T-helper 2 cell treated with Interferon-gamma antibody and Interleukin-4, amounts not matched to agents 100 ng/mL and 5 ng/mL, for 36 hours (primary cell): Measurements from ENCODE around the gene PEF1. TPM values are rescaled to one million over a fixed set of nuclear protein-coding genes. Genes with fewer than 3 reads are reported as not detected.

ENCODE experiments used
- intact Hi-C: fragments of 100-400 bp; cut with micrococcal nuclease; formaldehyde crosslinking; loops from one replicate; pipeline ENCODE4 v1.15.1; 2023
- total RNA-seq: library from RNA; stranded (reverse); gene quantifications from 2 replicates; pipeline ENCODE4 v1.2.3, GENCODE V29; 2022

The PEF1 gene
- total RNA-seq, 1 donor from 2014 or later = 47.9 TPM

GRCh38 chr1:31617218-31617915 lies 27.3 kb downstream of the PEF1 start, which contains the start of gene HCRTR1:
Gene HCRTR1, plus strand, starts transcription at chr1:31617689. Its CDS starts 1,504 bp downstream, at chr1:31619193.
- intact Hi-C loops = no loop called here

GRCh38 chr1:31615939-31616338 lies 28.7 kb downstream of the PEF1 start:
- intact Hi-C loops = no loop called here

GRCh38 chr1:31615414-31615813 lies 29.3 kb downstream of the PEF1 start:
- intact Hi-C loops = no loop called here

- intact Hi-C loops = no loop called here
These were observed 30.2 kb downstream of the PEF1 start for GRCh38 chr1:31614414-31615005.

GRCh38 chr1:31609514-31610118 lies 35.1 kb downstream of the PEF1 start:
- intact Hi-C loops = no loop called here

- intact Hi-C loops = no loop called here
These were observed 37.3 kb downstream of the PEF1 start for GRCh38 chr1:31607360-31607759.

- intact Hi-C loops = no loop called here
These were observed 38.7 kb downstream of the PEF1 start for GRCh38 chr1:31605908-31606427.

- intact Hi-C loops = no loop called here
These were observed 42.6 kb downstream of the PEF1 start for GRCh38 chr1:31602081-31602480.

GRCh38 chr1:31600641-31601040 lies 44.0 kb downstream of the PEF1 start:
- intact Hi-C loops = no loop called here

- intact Hi-C loops = no loop called here
These were observed 45.7 kb downstream of the PEF1 start for GRCh38 chr1:31598980-31599379.

- intact Hi-C loops = no loop called here
These were observed 48.0 kb downstream of the PEF1 start for GRCh38 chr1:31596737-31597097.

GRCh38 chr1:31595836-31596736 lies 48.6 kb downstream of the PEF1 start:
- intact Hi-C loops = no loop called here

- intact Hi-C loops = no loop called here
These were observed 50.7 kb downstream of the PEF1 start for GRCh38 chr1:31593770-31594632.

- intact Hi-C loops = no loop called here
These were observed 51.5 kb downstream of the PEF1 start for GRCh38 chr1:31593136-31593665.

- intact Hi-C loops = no loop called here
These were observed 52.5 kb downstream of the PEF1 start for GRCh38 chr1:31592132-31592531.

- intact Hi-C loops = no loop called here
These were observed 53.1 kb downstream of the PEF1 start for GRCh38 chr1:31591425-31592093.

- intact Hi-C loops = no loop called here
These were observed 55.7 kb downstream of the PEF1 start for GRCh38 chr1:31588751-31589515.

- intact Hi-C loops = no loop called here
These were observed 56.8 kb downstream of the PEF1 start for GRCh38 chr1:31587720-31588423.
